Ishikawa (cell line): ENCODE measurements around the gene MAPK1.
A peak's percentile ranks its signal among the peaks of the same experiment; 100 is the strongest.

ENCODE experiments used
- CEBPB ChIP-seq: IDR thresholded peaks from 2 replicates; pipeline ENCODE4 v1.6.1; 2012
- CREB1 ChIP-seq: IDR thresholded peaks from 2 replicates; pipeline ENCODE4 v1.6.1; 2012; ENCODE audit warnings: low read depth
- EGR1 ChIP-seq: IDR thresholded peaks from 2 replicates; pipeline ENCODE4 v1.6.1; 2012
- EP300 ChIP-seq: IDR thresholded peaks from 2 replicates; pipeline ENCODE4 v1.6.1; 2012; ENCODE audit warnings: borderline replicate concordance
- FOXM1 ChIP-seq: IDR thresholded peaks from 2 replicates; pipeline ENCODE4 v1.6.1; 2012; ENCODE audit warnings: low read depth, borderline replicate concordance
- NFIC ChIP-seq: IDR thresholded peaks from 2 replicates; pipeline ENCODE4 v1.6.1; 2012
- RAD21 ChIP-seq: IDR thresholded peaks from 2 replicates; pipeline ENCODE4 v1.6.1; 2012; ENCODE audit warnings: low read depth
- TAF1 ChIP-seq: IDR thresholded peaks from 2 replicates; pipeline ENCODE4 v1.6.1; 2012; ENCODE audit warnings: low read depth, mild to moderate bottlenecking
- TCF12 ChIP-seq: IDR thresholded peaks from 2 replicates; pipeline ENCODE4 v1.6.1; 2012; ENCODE audit warnings: low read depth
- TEAD4 ChIP-seq: IDR thresholded peaks from 2 replicates; pipeline ENCODE4 v1.6.1; 2012
- YY1 ChIP-seq: IDR thresholded peaks from 2 replicates; pipeline ENCODE4 v1.6.1; 2012; ENCODE audit warnings: low read depth
- ZBTB7A ChIP-seq: IDR thresholded peaks from 2 replicates; pipeline ENCODE4 v1.6.1; 2012; ENCODE audit warnings: low read depth
- TF ChIP-seq, protein P1 (sequence below): IDR thresholded peaks from 2 replicates; pipeline ENCODE4 v1.6.1; 2012
- TF ChIP-seq, protein P2 (sequence below): IDR thresholded peaks from 2 replicates; pipeline ENCODE4 v1.6.1; 2012; ENCODE audit warnings: low read depth, mild to moderate bottlenecking
- TF ChIP-seq, protein P3 (sequence below): IDR thresholded peaks from 2 replicates; pipeline ENCODE4 v1.6.1; 2012

The MAPK1 gene

DNA sequence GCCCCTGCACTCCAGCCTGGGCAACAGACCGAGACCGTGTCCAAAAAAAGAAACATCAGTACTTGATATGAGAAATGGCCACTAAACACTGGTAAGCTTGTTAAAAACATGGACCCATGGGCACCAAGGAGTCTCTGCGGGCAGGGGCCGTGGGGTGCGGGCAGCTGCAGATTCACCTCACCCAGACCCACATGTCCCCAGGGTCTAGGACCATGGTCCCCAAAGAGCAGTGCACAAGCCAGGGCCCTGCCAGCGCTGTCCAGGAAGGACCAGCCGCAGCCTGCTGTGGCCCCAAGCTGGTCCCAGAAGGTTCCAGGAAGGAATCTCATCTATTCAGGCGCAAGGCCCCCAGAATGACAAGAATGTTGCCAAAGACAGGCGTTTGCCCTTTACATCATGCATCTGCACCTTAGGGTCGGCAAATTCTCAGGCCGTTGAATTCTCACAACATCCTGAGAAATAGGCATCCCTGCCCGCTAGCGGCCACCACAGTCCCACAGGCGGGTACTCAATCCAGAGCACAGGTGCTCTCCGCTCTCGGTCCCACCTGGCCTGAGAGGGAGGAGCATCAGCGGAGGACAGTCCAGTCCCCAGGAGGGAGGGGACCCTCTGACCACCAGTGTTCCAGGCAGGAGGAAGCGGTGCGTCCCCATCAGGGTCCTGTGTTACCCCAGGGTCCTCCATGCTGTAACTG, 141.3 kb downstream of the MAPK1 start:
- TF ChIP-seq TCF12 = no peak
- TF ChIP-seq EP300 = no peak
- TF ChIP-seq NFIC = no peak
- TF ChIP-seq, protein P1, sequence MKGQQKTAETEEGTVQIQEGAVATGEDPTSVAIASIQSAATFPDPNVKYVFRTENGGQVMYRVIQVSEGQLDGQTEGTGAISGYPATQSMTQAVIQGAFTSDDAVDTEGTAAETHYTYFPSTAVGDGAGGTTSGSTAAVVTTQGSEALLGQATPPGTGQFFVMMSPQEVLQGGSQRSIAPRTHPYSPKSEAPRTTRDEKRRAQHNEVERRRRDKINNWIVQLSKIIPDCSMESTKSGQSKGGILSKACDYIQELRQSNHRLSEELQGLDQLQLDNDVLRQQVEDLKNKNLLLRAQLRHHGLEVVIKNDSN = no peak
- no peak for TF ChIP-seq TEAD4
- no peak for TF ChIP-seq CEBPB
- TF ChIP-seq YY1 = no peak
- TF ChIP-seq FOXM1 = no peak
- TF ChIP-seq EGR1 = no peak
- TF ChIP-seq ZBTB7A = no peak
- TF ChIP-seq, protein P2, sequence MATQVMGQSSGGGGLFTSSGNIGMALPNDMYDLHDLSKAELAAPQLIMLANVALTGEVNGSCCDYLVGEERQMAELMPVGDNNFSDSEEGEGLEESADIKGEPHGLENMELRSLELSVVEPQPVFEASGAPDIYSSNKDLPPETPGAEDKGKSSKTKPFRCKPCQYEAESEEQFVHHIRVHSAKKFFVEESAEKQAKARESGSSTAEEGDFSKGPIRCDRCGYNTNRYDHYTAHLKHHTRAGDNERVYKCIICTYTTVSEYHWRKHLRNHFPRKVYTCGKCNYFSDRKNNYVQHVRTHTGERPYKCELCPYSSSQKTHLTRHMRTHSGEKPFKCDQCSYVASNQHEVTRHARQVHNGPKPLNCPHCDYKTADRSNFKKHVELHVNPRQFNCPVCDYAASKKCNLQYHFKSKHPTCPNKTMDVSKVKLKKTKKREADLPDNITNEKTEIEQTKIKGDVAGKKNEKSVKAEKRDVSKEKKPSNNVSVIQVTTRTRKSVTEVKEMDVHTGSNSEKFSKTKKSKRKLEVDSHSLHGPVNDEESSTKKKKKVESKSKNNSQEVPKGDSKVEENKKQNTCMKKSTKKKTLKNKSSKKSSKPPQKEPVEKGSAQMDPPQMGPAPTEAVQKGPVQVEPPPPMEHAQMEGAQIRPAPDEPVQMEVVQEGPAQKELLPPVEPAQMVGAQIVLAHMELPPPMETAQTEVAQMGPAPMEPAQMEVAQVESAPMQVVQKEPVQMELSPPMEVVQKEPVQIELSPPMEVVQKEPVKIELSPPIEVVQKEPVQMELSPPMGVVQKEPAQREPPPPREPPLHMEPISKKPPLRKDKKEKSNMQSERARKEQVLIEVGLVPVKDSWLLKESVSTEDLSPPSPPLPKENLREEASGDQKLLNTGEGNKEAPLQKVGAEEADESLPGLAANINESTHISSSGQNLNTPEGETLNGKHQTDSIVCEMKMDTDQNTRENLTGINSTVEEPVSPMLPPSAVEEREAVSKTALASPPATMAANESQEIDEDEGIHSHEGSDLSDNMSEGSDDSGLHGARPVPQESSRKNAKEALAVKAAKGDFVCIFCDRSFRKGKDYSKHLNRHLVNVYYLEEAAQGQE = no peak
- TF ChIP-seq, protein P3, sequence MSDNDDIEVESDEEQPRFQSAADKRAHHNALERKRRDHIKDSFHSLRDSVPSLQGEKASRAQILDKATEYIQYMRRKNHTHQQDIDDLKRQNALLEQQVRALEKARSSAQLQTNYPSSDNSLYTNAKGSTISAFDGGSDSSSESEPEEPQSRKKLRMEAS = no peak

DNA sequence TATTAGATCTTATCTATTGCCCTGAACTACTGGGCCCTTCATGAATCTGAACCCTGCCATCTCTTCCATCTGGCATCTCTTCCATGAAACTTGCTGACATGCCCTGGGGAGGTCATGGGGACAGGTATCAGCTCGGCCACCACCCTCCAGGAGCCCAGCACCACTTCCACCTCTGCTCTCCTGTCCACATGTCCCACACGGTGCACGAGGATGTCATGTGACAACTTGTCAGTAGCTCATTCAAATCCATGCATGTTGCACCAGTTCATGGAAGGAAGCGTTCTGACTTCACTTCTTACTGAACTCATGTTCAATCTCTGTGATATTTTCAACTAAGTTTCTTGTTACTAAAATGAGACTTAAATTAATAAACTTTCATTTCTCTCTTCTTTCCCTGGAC, 148.4 kb downstream of the MAPK1 start:
- TF ChIP-seq CEBPB = no peak
- no peak for TF ChIP-seq EGR1
- TF ChIP-seq YY1 = no peak
- no peak for TF ChIP-seq TCF12
- no peak for TF ChIP-seq CREB1
- TF ChIP-seq, protein P1 = no peak
- no peak for TF ChIP-seq TAF1
- no peak for TF ChIP-seq TEAD4
- no peak for TF ChIP-seq FOXM1

DNA sequence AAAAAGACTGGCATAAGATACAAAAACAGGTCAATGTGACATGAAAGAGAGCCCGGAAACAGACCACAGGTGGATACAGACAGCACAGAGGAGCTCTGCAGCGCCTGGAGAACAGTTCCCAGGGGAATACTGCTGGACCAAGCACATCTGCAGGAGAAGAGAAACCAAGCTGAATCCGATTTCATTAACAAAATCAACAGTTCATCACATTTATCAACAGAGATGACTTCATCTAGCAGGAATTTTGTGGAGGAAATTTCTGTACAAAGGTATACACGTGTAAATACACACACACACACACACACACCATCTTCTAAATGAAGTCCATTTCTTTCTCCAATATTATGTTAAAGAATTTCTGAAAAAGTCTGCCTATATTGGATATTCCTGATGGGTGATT, 148.9 kb downstream of the MAPK1 start:
- no peak for TF ChIP-seq CEBPB
- no peak for TF ChIP-seq RAD21
- TF ChIP-seq EGR1 = no peak
- TF ChIP-seq TCF12 = no peak
- TF ChIP-seq, protein P2 = no peak
- no peak for TF ChIP-seq CREB1
- no peak for TF ChIP-seq TAF1
- TF ChIP-seq YY1 = no peak
- TF ChIP-seq ZBTB7A = no peak
- TF ChIP-seq, protein P1 = no peak
- no peak for TF ChIP-seq TEAD4
- TF ChIP-seq, protein P3 = no peak
- TF ChIP-seq NFIC = no peak
- no peak for TF ChIP-seq EP300
- TF ChIP-seq FOXM1 = no peak

DNA sequence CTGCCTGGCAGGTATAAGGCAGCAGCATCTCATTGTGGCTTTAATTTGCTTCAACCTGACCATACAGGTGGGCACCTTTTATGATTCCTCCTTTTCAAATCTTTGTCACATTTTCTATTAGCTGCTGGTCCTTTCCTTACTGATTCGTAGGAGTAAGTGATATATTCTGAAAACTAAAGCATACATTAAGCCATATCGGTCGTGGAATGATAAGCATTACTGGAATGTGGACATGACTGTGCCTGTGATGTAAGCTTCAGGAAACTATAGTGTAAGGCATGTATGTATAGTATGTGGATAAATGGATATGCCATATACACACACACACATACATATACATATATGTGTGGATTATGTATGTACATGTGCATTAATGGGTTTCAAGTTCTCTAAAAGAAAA, 152.7 kb downstream of the MAPK1 start:
- TF ChIP-seq YY1 = no peak
- TF ChIP-seq TEAD4 = peak; percentile 78

DNA sequence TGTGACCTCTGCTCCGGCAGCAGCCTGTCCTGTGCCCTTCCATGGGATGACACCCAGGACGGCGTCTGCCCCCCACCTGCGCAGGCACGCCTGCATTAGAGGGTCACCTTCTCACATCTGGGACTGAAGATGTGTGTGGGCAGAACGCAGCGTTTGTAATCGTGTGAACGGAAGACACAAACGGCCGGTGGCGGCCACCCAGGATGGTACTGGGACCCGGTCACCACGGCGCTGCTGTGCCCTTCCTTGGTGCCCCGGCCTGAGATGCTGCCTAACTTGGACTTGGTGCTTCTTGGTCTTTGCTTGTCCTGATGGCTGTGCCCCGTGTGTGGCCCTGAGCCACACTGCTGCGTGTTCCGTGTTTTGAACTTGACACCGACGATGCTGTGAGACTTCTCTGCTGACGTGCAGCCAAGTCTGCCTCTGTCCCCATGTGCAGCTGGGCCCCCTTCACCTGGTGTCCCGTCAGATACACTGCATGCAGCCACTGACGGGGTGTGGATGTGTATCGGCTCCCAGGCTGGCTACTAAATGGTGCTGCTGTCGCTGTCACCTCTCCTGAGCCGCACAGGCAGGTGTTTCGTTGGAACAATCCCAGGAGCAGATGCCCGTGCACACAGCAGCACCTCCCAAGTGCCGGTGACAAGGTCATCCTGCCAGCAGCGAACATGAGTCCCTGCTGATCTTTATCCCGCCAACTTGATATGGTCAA, 153.2 kb downstream of the MAPK1 start:
- TF ChIP-seq, protein P2 = no peak
- no peak for TF ChIP-seq EP300
- TF ChIP-seq, protein P1 = no peak
- no peak for TF ChIP-seq YY1
- TF ChIP-seq RAD21 = no peak
- no peak for TF ChIP-seq FOXM1
- TF ChIP-seq TAF1 = no peak
